Mesendoderm (in vitro differentiated cells): ENCODE data around the gene HAGHL.
A peak's percentile ranks its signal among the peaks of the same experiment; 100 is the strongest.

Experiments
- DNase-seq: peaks from one replicate; pipeline ENCODE4 v3.0.0; 2013
- H2AK5ac ChIP-seq: 2 replicates; pipeline ENCODE4 v1.6.1; 2013; ENCODE audit warnings: low read length, inconsistent platforms
- H2BK120ac ChIP-seq: 2 replicates; pipeline ENCODE4 v1.6.1; 2013; ENCODE audit warnings: low read depth, mild to moderate bottlenecking, low read length, moderate library complexity, mixed read lengths
- H2BK15ac ChIP-seq: replicated peaks from 2 replicates; pipeline ENCODE4 v1.6.1; 2013; ENCODE audit warnings: low read depth, mild to moderate bottlenecking, moderate library complexity
- H2BK5ac ChIP-seq: 2 replicates; pipeline ENCODE4 v1.6.1; 2013; ENCODE audit warnings: low read length, inconsistent platforms
- H3K18ac ChIP-seq: 2 replicates; pipeline ENCODE4 v1.6.1; 2013; ENCODE audit warnings: mild to moderate bottlenecking, low read length, mixed read lengths
- H3K23ac ChIP-seq: one replicate; pipeline ENCODE4 v1.6.1; 2013; ENCODE audit warnings: low read length
- H3K27ac ChIP-seq: 2 replicates; pipeline ENCODE4 v1.5.1; 2013; ENCODE audit warnings: low read depth, mild to moderate bottlenecking, inconsistent platforms, low read length, moderate library complexity
- H3K27me3 ChIP-seq: 2 replicates; pipeline ENCODE4 v1.6.1; 2013; ENCODE audit warnings: low read length, control low read depth, mild to moderate bottlenecking, inconsistent platforms; ENCODE audit not compliant: insufficient read depth, poor library complexity
- H3K36me3 ChIP-seq: 2 replicates; pipeline ENCODE4 v1.6.1; 2013; ENCODE audit warnings: low read length, inconsistent platforms; ENCODE audit not compliant: control insufficient read depth, insufficient read depth
- H3K4ac ChIP-seq: one replicate; pipeline ENCODE4 v1.6.1; 2013; ENCODE audit warnings: low read depth, mild to moderate bottlenecking, low read length, moderate library complexity
- H3K4me1 ChIP-seq: 2 replicates; pipeline ENCODE4 v1.6.1; 2013; ENCODE audit warnings: low read depth, low read length, inconsistent platforms; ENCODE audit not compliant: control insufficient read depth
- H3K4me2 ChIP-seq: 2 replicates; pipeline ENCODE4 v1.6.1; 2013; ENCODE audit warnings: low read length
- H3K4me3 ChIP-seq: 2 replicates; pipeline ENCODE4 v1.5.1; 2013; ENCODE audit warnings: mild to moderate bottlenecking, low read length
- H3K56ac ChIP-seq: one replicate; pipeline ENCODE4 v1.6.1; 2013; ENCODE audit warnings: low read length
- H3K79me1 ChIP-seq: 2 replicates; pipeline ENCODE4 v1.6.1; 2013; ENCODE audit warnings: low read length, inconsistent platforms
- H3K79me2 ChIP-seq: 2 replicates; pipeline ENCODE4 v1.6.1; 2013; ENCODE audit warnings: mild to moderate bottlenecking, low read length; ENCODE audit not compliant: control insufficient read depth, insufficient read depth
- H3K9ac ChIP-seq: 2 replicates; pipeline ENCODE4 v1.6.1; 2013; ENCODE audit warnings: low read length, inconsistent platforms
- H4K5ac ChIP-seq: one replicate; pipeline ENCODE4 v1.6.1; 2013; ENCODE audit warnings: low read length
- H4K8ac ChIP-seq: one replicate; pipeline ENCODE4 v1.6.1; 2013; ENCODE audit warnings: low read depth, mild to moderate bottlenecking, control low read depth, low read length, moderate library complexity
- WGBS: extraction: QIAGEN DNeasy Blood & Tissue Kit; methylation state at CpG from one replicate; pipeline ENCODE4 v1.1.7; 2013; ENCODE audit warnings: low lambda C conversion rate, missing lambda C conversion rate; ENCODE audit not compliant: insufficient coverage; ENCODE audit errors: extremely low coverage; 5-methylcytosine and 5-hydroxymethylcytosine counted together

HAGHL gene

DNA sequence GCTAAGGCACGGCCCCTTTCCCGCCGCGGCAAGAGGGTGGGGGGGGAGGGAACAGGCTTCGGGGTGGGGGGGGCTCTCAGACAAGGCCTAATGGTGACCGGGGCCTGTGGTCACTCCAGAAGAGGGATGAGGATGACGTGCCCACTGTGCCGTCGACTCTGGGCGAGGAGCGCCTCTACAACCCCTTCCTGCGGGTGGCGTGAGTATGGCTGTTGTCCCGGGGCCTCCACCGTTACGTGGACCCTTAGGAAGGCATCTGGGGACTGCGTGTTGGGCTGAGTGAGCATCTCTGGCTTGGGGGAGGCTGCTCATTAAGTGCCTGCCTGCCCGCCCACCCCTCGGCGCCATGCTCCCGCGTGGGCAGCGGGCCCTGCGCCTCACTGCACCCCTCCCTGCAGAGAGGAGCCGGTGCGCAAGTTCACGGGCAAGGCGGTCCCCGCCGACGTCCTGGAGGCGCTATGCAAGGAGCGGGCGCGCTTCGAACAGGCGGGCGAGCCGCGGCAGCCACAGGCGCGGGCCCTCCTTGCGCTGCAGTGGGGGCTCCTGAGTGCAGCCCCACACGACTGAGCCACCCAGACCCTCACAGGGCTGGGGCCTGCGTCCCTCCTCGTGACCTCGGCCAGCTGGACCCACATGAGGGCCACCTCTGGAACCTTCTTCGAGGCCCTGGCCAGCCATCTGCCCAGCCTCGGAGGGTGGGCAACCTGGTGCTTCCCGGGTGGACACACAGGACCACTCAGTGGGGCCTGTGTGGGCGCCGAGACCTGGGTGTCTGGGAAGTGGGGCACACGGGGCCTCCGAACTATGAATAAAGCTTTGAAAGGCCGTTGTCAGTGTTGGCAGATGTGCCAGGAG is 2.2 kb downstream of the HAGHL start:
- H2BK15ac ChIP-seq: no peak overlapping the region
- no peak overlapping the region for H3K9ac ChIP-seq
- no peak overlapping the region for H3K27ac ChIP-seq
- H3K4me3 ChIP-seq: no peak overlapping the region
- no peak overlapping the region for H2BK5ac ChIP-seq
- no peak overlapping the region for H3K18ac ChIP-seq
- no peak overlapping the region for H4K8ac ChIP-seq
- H3K56ac ChIP-seq: peak overlapping the region; percentile 34
- no peak overlapping the region for H2BK120ac ChIP-seq
- no peaks in the 10 kb centered on the region for H3K79me1 ChIP-seq
- H3K27me3 ChIP-seq: no peaks in the 10 kb centered on the region
- H3K79me2 ChIP-seq: no peaks in the 10 kb centered on the region
- no peak overlapping the region for H3K23ac ChIP-seq
- H4K5ac ChIP-seq: no peak overlapping the region
- H3K36me3 ChIP-seq: peaks cover 3% of the 10 kb centered on the region
- H3K4me2 ChIP-seq: no peak overlapping the region
- no peak overlapping the region for H3K4ac ChIP-seq
- H3K4me1 ChIP-seq: no peaks in the 10 kb centered on the region
- WGBS: no CpG with 5 or more reads among the region's 55 CpGs
- no peak overlapping the region for H2AK5ac ChIP-seq
- peak; percentile 24 for DNase-seq

DNA sequence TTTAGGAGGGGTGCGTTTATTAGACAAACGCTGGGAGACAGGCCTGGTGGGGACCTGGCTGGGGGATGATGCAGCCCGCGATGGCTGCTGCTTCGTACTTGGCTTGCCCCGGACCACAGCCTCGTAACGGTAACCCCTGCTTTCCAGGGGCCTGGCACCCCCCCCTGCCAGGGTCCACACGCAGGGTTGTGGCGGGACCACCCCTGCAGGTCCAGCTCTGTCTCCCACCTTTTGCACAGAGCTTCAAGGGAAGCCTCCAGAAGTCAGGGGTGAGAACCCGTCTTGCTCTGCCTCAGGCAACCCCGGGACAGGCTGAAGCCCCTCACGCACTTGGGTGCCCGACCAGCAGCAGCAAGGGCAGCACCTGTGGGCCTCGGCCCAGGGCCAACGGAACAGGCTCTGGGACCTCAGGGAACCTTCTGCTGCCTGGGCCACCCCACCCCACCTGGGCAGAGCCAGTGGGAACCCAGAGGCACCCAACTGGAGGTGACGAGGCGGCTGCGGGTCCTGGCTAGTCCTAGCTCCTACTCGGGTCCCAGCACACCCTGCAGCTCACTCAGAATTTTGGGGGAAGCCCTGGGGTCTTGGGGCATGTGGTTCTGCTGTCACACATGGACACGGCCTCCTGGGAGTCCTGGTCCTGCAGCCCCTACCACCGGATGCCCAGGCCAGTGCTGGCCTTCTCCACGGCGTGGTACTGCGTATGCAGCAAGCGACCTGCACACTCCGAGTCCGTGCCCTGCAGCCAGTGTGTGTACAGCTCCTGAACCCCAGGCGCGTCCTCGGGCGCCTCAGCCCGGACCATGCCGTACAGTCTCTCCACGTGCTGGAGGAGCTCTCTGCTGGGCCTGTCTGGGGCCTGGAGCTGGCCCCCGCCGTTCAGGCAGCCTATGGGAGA is 3.1 kb downstream of the HAGHL start:
- no peaks in the 10 kb centered on the region for H3K27me3 ChIP-seq
- peaks cover 3% of the 10 kb centered on the region for H3K36me3 ChIP-seq
- H3K9ac ChIP-seq: no peak overlapping the region
- WGBS: no CpG with 5 or more reads among the region's 37 CpGs
- H3K18ac ChIP-seq: no peak overlapping the region
- H3K4me1 ChIP-seq: no peaks in the 10 kb centered on the region
- no peak overlapping the region for H2BK5ac ChIP-seq
- H3K56ac ChIP-seq: no peak overlapping the region
- no peak overlapping the region for H3K4me2 ChIP-seq
- H2BK15ac ChIP-seq: no peak overlapping the region
- no peak for DNase-seq
- no peak overlapping the region for H3K27ac ChIP-seq
- no peak overlapping the region for H3K4ac ChIP-seq
- H2BK120ac ChIP-seq: no peak overlapping the region
- H3K4me3 ChIP-seq: no peak overlapping the region
- no peaks in the 10 kb centered on the region for H3K79me2 ChIP-seq
- H3K23ac ChIP-seq: no peak overlapping the region
- H4K5ac ChIP-seq: no peak overlapping the region
- no peaks in the 10 kb centered on the region for H3K79me1 ChIP-seq
- no peak overlapping the region for H2AK5ac ChIP-seq
- no peak overlapping the region for H4K8ac ChIP-seq

DNA sequence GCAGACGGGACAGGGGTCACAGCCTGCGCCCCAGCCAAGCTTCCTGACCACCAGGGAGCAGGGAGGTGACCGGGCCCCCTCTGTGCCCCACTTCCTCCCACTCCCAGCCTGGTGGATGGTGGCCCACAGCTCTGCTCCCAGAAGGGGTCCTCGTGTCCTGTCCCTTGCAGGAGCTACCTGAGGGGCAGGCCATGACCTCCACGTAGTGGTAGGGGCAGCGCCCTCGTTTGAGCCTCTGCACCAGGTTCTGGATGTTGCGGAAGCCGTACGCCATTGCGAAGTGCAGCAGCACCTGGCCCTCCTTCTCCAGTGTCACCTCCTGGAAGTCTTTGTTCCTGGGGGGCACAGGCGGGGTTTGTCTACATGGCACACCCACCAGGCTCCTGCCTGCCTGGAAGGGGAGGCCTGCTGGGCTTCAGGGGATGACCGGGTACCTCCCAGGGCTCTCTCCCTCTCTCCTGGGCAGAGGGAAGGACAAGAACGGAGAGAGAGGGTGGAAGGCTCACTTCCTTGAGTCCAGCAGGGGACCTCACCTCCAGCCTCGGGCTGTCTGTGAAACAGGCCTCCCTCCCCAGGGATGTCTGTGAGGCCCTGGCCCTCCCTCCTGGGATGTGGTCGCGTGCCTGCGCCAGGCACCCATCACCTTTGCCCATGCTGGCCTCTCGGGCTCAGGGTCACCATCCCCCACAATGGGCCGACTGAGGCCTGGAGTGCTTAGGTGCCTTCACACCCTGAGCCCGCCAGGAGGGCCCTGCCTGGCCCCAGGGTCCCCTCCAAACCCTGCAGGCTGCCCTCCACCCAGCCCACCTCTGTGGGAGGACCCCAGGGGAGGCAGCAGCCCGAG is 4.0 kb downstream of the HAGHL start:
- Histone ChIP-seq H3K79me1 (no peaks in the 10 kb centered on the region), H4K8ac (no peak overlapping the region), H3K36me3 (peaks cover 3% of the 10 kb centered on the region), H3K9ac (no peak overlapping the region), H3K56ac (no peak overlapping the region), H3K27me3 (no peaks in the 10 kb centered on the region), H3K27ac (no peak overlapping the region), H3K4me3 (no peak overlapping the region), H2AK5ac (no peak overlapping the region), H3K23ac (no peak overlapping the region), H4K5ac (no peak overlapping the region), H3K4me1 (no peaks in the 10 kb centered on the region), H2BK120ac (no peak overlapping the region), H2BK5ac (no peak overlapping the region), H3K4me2 (no peak overlapping the region), H3K79me2 (no peaks in the 10 kb centered on the region), H3K4ac (no peak overlapping the region), H2BK15ac (no peak overlapping the region), H3K18ac (no peak overlapping the region)
- no peak for DNase-seq
- WGBS: no CpG with 5 or more reads among the region's 22 CpGs

DNA sequence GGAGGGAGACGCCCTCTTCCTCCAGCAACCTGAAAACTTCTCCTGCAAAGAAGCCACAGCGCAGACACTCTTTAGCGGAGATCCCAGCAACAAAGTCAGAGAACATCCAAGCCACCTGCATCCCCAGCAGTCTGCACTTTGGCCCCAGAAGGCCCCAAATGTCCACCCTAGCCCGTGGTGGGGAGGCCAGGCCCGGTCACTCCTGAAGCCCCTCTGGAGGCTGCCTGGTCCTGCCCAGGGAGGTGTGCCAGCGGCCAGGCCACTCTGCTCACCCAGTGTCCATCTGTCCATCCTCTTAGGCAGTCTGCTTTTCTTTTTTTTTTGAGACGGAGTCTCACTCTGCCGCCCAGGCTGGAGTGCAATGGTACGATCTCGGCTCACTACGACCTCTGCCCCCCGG is 5.4 kb downstream of the HAGHL start:
- WGBS: no CpG with 5 or more reads among the region's 12 CpGs
- no peak overlapping the region for H3K27ac ChIP-seq
- no peak overlapping the region for H2BK120ac ChIP-seq
- no peak overlapping the region for H3K9ac ChIP-seq
- no peak overlapping the region for H3K56ac ChIP-seq
- H2AK5ac ChIP-seq: no peak overlapping the region
- no peaks in the 10 kb centered on the region for H3K79me2 ChIP-seq
- no peak overlapping the region for H4K8ac ChIP-seq
- peaks cover 3% of the 10 kb centered on the region for H3K36me3 ChIP-seq
- no peaks in the 10 kb centered on the region for H3K79me1 ChIP-seq
- H3K4me3 ChIP-seq: no peak overlapping the region
- H3K18ac ChIP-seq: no peak overlapping the region
- H3K4me2 ChIP-seq: no peak overlapping the region
- H3K23ac ChIP-seq: no peak overlapping the region
- no peaks in the 10 kb centered on the region for H3K4me1 ChIP-seq
- no peak for DNase-seq
- no peak overlapping the region for H4K5ac ChIP-seq
- H2BK15ac ChIP-seq: no peak overlapping the region
- H3K27me3 ChIP-seq: no peaks in the 10 kb centered on the region
- no peak overlapping the region for H3K4ac ChIP-seq
- H2BK5ac ChIP-seq: no peak overlapping the region

DNA sequence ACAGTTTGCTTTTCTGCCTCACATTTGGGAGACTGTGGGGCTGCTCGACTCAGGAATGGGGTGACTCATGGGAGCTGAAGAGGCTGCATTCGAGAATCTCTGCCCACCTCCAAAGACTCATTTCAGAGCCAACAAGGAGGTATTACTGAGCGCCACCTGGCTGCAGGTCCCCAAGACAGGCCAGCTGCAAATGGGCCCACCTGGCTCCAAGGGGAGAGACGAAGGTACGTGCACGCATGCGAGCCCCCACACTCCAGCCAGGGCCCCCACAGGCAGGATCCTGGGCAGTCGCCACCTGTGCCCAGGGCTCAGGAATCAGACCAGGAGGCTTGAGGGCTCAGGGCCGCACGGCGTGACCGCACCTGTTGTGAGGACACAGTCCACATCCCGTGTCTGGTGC is 6.0 kb downstream of the HAGHL start:
- peak; percentile 68 for DNase-seq
- no peak overlapping the region for H3K18ac ChIP-seq
- no peak overlapping the region for H2AK5ac ChIP-seq
- no peak overlapping the region for H3K56ac ChIP-seq
- no peak overlapping the region for H3K4me2 ChIP-seq
- no peaks in the 10 kb centered on the region for H3K27me3 ChIP-seq
- no peak overlapping the region for H4K8ac ChIP-seq
- no peak overlapping the region for H2BK15ac ChIP-seq
- H3K79me2 ChIP-seq: no peaks in the 10 kb centered on the region
- H3K23ac ChIP-seq: no peak overlapping the region
- H3K4ac ChIP-seq: no peak overlapping the region
- no peak overlapping the region for H2BK120ac ChIP-seq
- H3K36me3 ChIP-seq: peaks cover 3% of the 10 kb centered on the region
- no peak overlapping the region for H2BK5ac ChIP-seq
- no peak overlapping the region for H3K4me3 ChIP-seq
- no peaks in the 10 kb centered on the region for H3K4me1 ChIP-seq
- WGBS: no CpG with 5 or more reads among the region's 13 CpGs
- H4K5ac ChIP-seq: no peak overlapping the region
- no peaks in the 10 kb centered on the region for H3K79me1 ChIP-seq
- no peak overlapping the region for H3K27ac ChIP-seq
- no peak overlapping the region for H3K9ac ChIP-seq
